HepG2 (cell line): ENCODE measurements around the gene HSD3B7. TPM values are rescaled to one million over a fixed set of nuclear protein-coding genes. Genes with fewer than 3 reads are reported as not detected.

Experiments
- ATAC-seq: fragments of 200-7000 bp; cut with Tn5 transposase; 3 replicates; pipeline ENCODE4 v1.9.1; 2020; ENCODE audit warnings: mild to moderate bottlenecking, moderate library complexity
- BruUV-seq: library from RNA; stranded (reverse); fragments of 400-500 nt; replicated peaks from 2 replicates; lab custom pipeline; 2021; lab: Mats Ljungman, UMichigan
- CTCF ChIA-PET: fragments of 300-600 bp; formaldehyde crosslinking; extraction: SDS; loops from one replicate; lab custom pipeline; 2021; ENCODE audit warnings: low total read pairs, inconsistent platforms, low intra/inter-chr PET ratio; lab: Yijun Ruan, JAX
- POLR2A ChIA-PET: fragments of 350-600 bp; sonication (Branson Sonifier 250); formaldehyde crosslinking; loops from one replicate; lab custom pipeline; 2020; ENCODE audit warnings: antibody characterized with exemption, inconsistent platforms; lab: Yijun Ruan, JAX
- DNase-seq: peaks from one replicate; pipeline ENCODE4 v3.0.0-alpha.2; 2015; ENCODE audit warnings: low spot score
- FAIRE-seq: peaks from 3 replicates; lab custom pipeline; 2011; peaks lifted over from hg19 to GRCh38; lab: Jason Lieb, UNC
- H2AFZ ChIP-seq: one replicate; pipeline ENCODE4 v1.6.1; 2011; ENCODE audit warnings: low read length, inconsistent platforms
- H3K27ac ChIP-seq: fragments of 300-600 bp; 3 replicates; pipeline ENCODE4 v1.8.0; 2011; ENCODE audit warnings: mixed run types, mild to moderate bottlenecking, mixed read lengths, low read length, inconsistent platforms; ENCODE audit not compliant: insufficient read depth; ENCODE audit errors: extremely low read length
- H3K27me3 ChIP-seq, 2 experiments: fragments of 200-600 bp in 1 of 2; 2 replicates in 1 of 2; 3 replicates in 1 of 2; pipeline versions ENCODE4 v1.6.0 to v1.8.0; 2011; ENCODE audit warnings: low read length in 2 of 2, mild to moderate bottlenecking in 2 of 2, moderate library complexity in 2 of 2, inconsistent platforms in 1 of 2; ENCODE audit not compliant: insufficient read depth in 2 of 2, control insufficient read depth in 1 of 2
- H3K36me3 ChIP-seq, 2 experiments: fragments of 200-600 bp in 1 of 2; replicated peaks in 1 of 2; 2 replicates in 1 of 2; 3 replicates in 1 of 2; pipeline versions ENCODE4 v1.5.1 to v1.8.0; 2011; ENCODE audit warnings: low read length in 2 of 2, inconsistent platforms in 1 of 2; ENCODE audit not compliant: insufficient read depth in 2 of 2, control insufficient read depth in 1 of 2
- H3K4me1 ChIP-seq: 2 replicates; pipeline ENCODE4 v1.5.1; 2012; ENCODE audit warnings: low read length, inconsistent platforms; ENCODE audit not compliant: insufficient read depth
- H3K4me2 ChIP-seq: 2 replicates; pipeline ENCODE4 v1.6.0; 2011; ENCODE audit warnings: low read depth, low read length, inconsistent platforms
- H3K4me3 ChIP-seq, 3 experiments: fragments of 200-600 bp in 1 of 3; sonication (generic), shearing (Covaris generic) in 1 of 3; replicated peaks in 1 of 3; 2 replicates each; pipeline ENCODE4 v1.5.1; 2011 to 2016; ENCODE audit warnings: low read length in 3 of 3, inconsistent platforms in 2 of 3, low read depth in 2 of 3, mild to moderate bottlenecking in 2 of 3, control low read depth in 1 of 3, mixed read lengths in 1 of 3; ENCODE audit not compliant: insufficient read depth in 1 of 3
- H3K79me2 ChIP-seq: one replicate; pipeline ENCODE4 v1.6.1; 2011; ENCODE audit warnings: low read length, inconsistent platforms; ENCODE audit not compliant: insufficient read depth
- H3K9ac ChIP-seq: 2 replicates; pipeline ENCODE4 v1.6.0; 2011; ENCODE audit warnings: mild to moderate bottlenecking, low read depth, low read length, inconsistent platforms; ENCODE audit not compliant: insufficient read depth
- H3K9me3 ChIP-seq: 2 replicates; pipeline ENCODE4 v1.5.1; 2012; ENCODE audit warnings: mild to moderate bottlenecking, low read length
- H4K20me1 ChIP-seq: 2 replicates; pipeline ENCODE4 v1.6.0; 2011; ENCODE audit warnings: inconsistent platforms, mild to moderate bottlenecking, low read length, moderate library complexity; ENCODE audit not compliant: insufficient read depth
- AGO2 ChIP-seq: fragments of 200-400 bp; formaldehyde crosslinking; optimal IDR thresholded peaks from 2 replicates; pipeline ENCODE3; 2017; ENCODE audit warnings: mild to moderate bottlenecking, low read depth, low read length, moderate library complexity
- HNRNPL ChIP-seq: fragments of 200-400 bp; formaldehyde crosslinking; IDR thresholded peaks from 2 replicates; pipeline ENCODE4 v1.6.1; 2017; ENCODE audit warnings: mild to moderate bottlenecking, low read depth, low read length
- MED1 ChIP-seq: sonication (generic); formaldehyde crosslinking; IDR thresholded peaks from 2 replicates; pipeline ENCODE4 v1.4.0; 2020; ENCODE audit warnings: missing genetic modification reagents
- SMC3 ChIP-seq: IDR thresholded peaks from 2 replicates; pipeline ENCODE4 v1.6.1; 2011; ENCODE audit warnings: low read length, improper control_type of control experiment
- TOE1 ChIP-seq: sonication (generic); formaldehyde crosslinking; IDR thresholded peaks from 2 replicates; pipeline ENCODE4 v1.4.0; 2020; ENCODE audit warnings: mild to moderate bottlenecking, missing genetic modification reagents
- ZFP37 ChIP-seq: sonication (generic); formaldehyde crosslinking; IDR thresholded peaks from 2 replicates; pipeline ENCODE4 v1.4.0; 2020; ENCODE audit warnings: missing genetic modification reagents, borderline replicate concordance
- ZNF335 ChIP-seq: sonication (generic); formaldehyde crosslinking; IDR thresholded peaks from 2 replicates; pipeline ENCODE4 v1.4.0; 2020; ENCODE audit warnings: missing genetic modification reagents
- ZNF543 ChIP-seq: sonication (generic); formaldehyde crosslinking; IDR thresholded peaks from 2 replicates; pipeline ENCODE4 v1.4.0; 2020; ENCODE audit warnings: mild to moderate bottlenecking, missing genetic modification reagents
- WGBS: methylation state at CpG from one replicate; pipeline ENCODE4 v1.1.6; 2017; ENCODE audit warnings: low lambda C conversion rate; 5-methylcytosine and 5-hydroxymethylcytosine counted together
- in situ Hi-C: cut with HindIII; loops from 2 replicates; pipeline ENCODE4 v1.10.0; 2017; ENCODE audit warnings: low pct_unique_long_range_greater_than_20kb; ENCODE audit not compliant: extremely low pct_ligation_motif_present
- intact Hi-C: fragments of 100-400 bp; cut with micrococcal nuclease; formaldehyde crosslinking; loops from one replicate; pipeline ENCODE4 v1.10.0; 2022; ENCODE audit not compliant: unreplicated experiment
- polyA plus RNA-seq, 8 experiments: library from polyadenylated mRNA; depleted of rRNA in 3 of 8; stranded (reverse) in 7 of 8; unstranded in 1 of 8; fragments of >200 nt; fragmentation: Illumina TruSeq in 4 of 8; extraction: Trizol in 4 of 8; gene quantifications; 2 replicates each; pipeline versions ENCODE4 v1.2.1 to v1.2.3, GENCODE V29; 2011 to 2016; ENCODE audit warnings: low read depth in 4 of 8, missing spikeins in 1 of 8, mixed read lengths in 1 of 8; ENCODE audit not compliant: insufficient read depth in 1 of 8
- total RNA-seq, 5 experiments: library from RNA; depleted of rRNA; stranded (reverse); fragments of >200 nt; fragmentation: Illumina TruSeq; extraction: Trizol; gene quantifications; 2 replicates each; pipeline ENCODE4 v1.2.3, GENCODE V29; 2016; ENCODE audit warnings: low read depth in 1 of 5
- TF ChIP-seq, protein P1 (sequence below), 2 experiments: fragments of 450-650 bp in 1 of 2; sonication (generic) in 1 of 2; formaldehyde crosslinking in 1 of 2; IDR thresholded peaks; 2 replicates each; pipeline versions ENCODE4 v1.6.1 to v1.8.0; 2016 to 2022; ENCODE audit warnings: antibody characterized with exemption in 1 of 2, mild to moderate bottlenecking in 1 of 2, missing genetic modification reagents in 1 of 2
- TF ChIP-seq, protein P2 (sequence below): sonication (generic); formaldehyde crosslinking; IDR thresholded peaks from 2 replicates; pipeline ENCODE4 v1.8.0; 2022; ENCODE audit warnings: mild to moderate bottlenecking, missing genetic modification reagents
- TF ChIP-seq, protein P3 (sequence below): IDR thresholded peaks from 2 replicates; pipeline ENCODE4 v1.6.1; 2018; ENCODE audit warnings: missing genetic modification reagents

Gene HSD3B7
- total and polyA plus RNA-seq, 2 of the 13 experiments (the other 11 are each of a cell fraction or from before 2014, with no cell fraction given), result 32.9 to 69.7 TPM

DNA sequence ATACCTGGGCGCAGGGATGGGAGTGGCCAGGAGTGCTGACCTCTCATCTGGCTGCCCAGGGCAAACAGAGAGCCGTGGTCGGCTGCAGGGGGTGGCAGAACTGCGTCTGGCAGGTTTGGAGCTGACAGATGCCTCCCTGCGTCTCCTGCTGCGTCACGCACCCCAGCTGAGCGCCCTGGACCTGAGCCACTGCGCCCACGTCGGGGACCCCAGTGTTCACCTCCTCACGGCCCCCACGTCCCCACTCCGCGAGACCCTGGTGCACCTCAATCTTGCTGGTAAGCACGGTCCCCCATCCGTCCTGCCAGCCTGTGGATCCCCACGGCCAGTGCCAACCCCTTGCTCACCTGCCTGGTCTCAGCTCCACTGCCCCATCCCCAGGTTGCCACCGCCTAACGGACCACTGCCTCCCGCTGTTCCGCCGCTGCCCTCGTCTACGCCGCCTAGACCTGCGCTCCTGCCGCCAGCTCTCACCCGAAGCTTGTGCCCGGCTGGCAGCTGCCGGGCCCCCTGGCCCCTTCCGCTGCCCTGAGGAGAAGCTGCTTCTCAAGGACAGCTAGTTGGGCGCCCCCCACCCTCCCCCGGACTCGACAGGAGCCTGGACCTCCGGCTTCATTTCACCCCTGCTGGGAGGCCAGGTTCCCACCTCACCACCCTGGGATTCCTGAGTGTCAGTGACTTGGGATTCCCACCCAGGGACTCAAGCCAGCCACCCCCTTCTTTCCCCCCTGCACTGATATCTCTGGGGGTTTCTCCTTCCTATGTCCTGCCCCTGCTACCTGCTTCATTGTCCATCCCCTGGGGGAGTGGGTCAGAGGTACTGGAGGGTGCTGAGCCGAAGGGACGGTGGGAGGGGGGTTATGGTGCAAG lies 38.1 kb upstream of the HSD3B7 start (continued):
- TF ChIP-seq ZNF335 (no peak), ZFP37 (CRISPR knock-in tag) (no peak), ZNF543 (CRISPR knock-in tag) (no peak), MED1 (CRISPR knock-in tag) (no peak), SMC3 (no peak), TOE1 (CRISPR knock-in tag) (no peak), AGO2 (peak; percentile 76), HNRNPL (peak; percentile 63; the same call in 1 of the 2 replicates)

DNA sequence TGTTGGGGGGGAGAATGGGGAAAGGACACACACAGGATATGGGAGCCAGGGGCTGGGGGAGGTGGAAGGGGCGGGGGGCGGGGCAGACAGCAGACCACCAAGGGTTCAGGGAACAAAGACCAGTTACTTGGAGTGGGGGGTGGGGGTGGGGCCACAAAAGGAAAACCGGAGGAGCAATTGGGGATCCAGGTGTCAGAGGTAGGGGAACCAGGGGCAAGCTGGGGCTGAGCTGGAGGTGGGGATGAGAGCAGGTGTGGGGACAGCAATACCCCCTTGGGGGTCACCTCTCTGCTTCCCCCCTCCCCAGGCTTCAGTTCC lies 37.5 kb upstream of the HSD3B7 start:
- FAIRE-seq, result no peak
- TF ChIP-seq, protein P1, sequence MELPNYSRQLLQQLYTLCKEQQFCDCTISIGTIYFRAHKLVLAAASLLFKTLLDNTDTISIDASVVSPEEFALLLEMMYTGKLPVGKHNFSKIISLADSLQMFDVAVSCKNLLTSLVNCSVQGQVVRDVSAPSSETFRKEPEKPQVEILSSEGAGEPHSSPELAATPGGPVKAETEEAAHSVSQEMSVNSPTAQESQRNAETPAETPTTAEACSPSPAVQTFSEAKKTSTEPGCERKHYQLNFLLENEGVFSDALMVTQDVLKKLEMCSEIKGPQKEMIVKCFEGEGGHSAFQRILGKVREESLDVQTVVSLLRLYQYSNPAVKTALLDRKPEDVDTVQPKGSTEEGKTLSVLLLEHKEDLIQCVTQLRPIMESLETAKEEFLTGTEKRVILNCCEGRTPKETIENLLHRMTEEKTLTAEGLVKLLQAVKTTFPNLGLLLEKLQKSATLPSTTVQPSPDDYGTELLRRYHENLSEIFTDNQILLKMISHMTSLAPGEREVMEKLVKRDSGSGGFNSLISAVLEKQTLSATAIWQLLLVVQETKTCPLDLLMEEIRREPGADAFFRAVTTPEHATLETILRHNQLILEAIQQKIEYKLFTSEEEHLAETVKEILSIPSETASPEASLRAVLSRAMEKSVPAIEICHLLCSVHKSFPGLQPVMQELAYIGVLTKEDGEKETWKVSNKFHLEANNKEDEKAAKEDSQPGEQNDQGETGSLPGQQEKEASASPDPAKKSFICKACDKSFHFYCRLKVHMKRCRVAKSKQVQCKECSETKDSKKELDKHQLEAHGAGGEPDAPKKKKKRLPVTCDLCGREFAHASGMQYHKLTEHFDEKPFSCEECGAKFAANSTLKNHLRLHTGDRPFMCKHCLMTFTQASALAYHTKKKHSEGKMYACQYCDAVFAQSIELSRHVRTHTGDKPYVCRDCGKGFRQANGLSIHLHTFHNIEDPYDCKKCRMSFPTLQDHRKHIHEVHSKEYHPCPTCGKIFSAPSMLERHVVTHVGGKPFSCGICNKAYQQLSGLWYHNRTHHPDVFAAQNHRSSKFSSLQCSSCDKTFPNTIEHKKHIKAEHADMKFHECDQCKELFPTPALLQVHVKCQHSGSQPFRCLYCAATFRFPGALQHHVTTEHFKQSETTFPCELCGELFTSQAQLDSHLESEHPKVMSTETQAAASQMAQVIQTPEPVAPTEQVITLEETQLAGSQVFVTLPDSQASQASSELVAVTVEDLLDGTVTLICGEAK (IDR thresholded peaks at IDR 0.05), result no peak
- TF ChIP-seq, protein P1 (CRISPR knock-in tag; IDR thresholded peaks at IDR 0.05), result no peak
- TF ChIP-seq, protein P2, sequence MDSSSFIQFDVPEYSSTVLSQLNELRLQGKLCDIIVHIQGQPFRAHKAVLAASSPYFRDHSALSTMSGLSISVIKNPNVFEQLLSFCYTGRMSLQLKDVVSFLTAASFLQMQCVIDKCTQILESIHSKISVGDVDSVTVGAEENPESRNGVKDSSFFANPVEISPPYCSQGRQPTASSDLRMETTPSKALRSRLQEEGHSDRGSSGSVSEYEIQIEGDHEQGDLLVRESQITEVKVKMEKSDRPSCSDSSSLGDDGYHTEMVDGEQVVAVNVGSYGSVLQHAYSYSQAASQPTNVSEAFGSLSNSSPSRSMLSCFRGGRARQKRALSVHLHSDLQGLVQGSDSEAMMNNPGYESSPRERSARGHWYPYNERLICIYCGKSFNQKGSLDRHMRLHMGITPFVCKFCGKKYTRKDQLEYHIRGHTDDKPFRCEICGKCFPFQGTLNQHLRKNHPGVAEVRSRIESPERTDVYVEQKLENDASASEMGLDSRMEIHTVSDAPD (CRISPR knock-in tag), result no peak
- TF ChIP-seq, protein P3, sequence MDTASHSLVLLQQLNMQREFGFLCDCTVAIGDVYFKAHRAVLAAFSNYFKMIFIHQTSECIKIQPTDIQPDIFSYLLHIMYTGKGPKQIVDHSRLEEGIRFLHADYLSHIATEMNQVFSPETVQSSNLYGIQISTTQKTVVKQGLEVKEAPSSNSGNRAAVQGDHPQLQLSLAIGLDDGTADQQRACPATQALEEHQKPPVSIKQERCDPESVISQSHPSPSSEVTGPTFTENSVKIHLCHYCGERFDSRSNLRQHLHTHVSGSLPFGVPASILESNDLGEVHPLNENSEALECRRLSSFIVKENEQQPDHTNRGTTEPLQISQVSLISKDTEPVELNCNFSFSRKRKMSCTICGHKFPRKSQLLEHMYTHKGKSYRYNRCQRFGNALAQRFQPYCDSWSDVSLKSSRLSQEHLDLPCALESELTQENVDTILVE (CRISPR knock-in tag), result no peak
- TF ChIP-seq, all 625 proteins: peak for 0

More for the DNA sequence above, 37.5 kb upstream of the HSD3B7 start:
- no TSS peak for BruUV-seq
- peaks cover 5% of the 10 kb centered on the region for H3K79me2 ChIP-seq
- no peak overlapping the region for H3K4me3 ChIP-seq
- no peak for DNase-seq
- H3K4me2 ChIP-seq, result no peak overlapping the region
- intact Hi-C loops (no loop called here), in situ Hi-C loops (no loop called here)
- no peak overlapping the region for H2AFZ ChIP-seq
- no peaks in the 10 kb centered on the region for H4K20me1 ChIP-seq
- no peak overlapping the region for H3K9ac ChIP-seq
- peaks cover 26% of the 10 kb centered on the region for H3K4me1 ChIP-seq
- CTCF ChIA-PET, result no interaction called here
- H3K27ac ChIP-seq, result peak overlapping the region; percentile 74
- H3K9me3 ChIP-seq, result no peaks in the 10 kb centered on the region
- no peaks in the 10 kb centered on the region; a peak in 1 of 5 replicates for H3K27me3 ChIP-seq
- WGBS, result 97% methylated on average over 3 of the region's 3 CpGs
- POLR2A ChIA-PET, result no interaction called here
- no peak for ATAC-seq
- peaks cover 6 to 19% of the 10 kb centered on the region in 2 experiments; a peak in 4 of 5 replicates for H3K36me3 ChIP-seq
